Kidney epithelial cell (primary cell): ENCODE results near the gene SH2B2. TPM values are rescaled to one million over a fixed set of nuclear protein-coding genes. Genes with fewer than 3 reads are reported as not detected.

Source experiments
- DNase-seq: peaks from one replicate; pipeline ENCODE4 v3.0.0-alpha.2; 2010; ENCODE audit warnings: low read depth
- H3K27me3 ChIP-seq: 2 replicates; pipeline ENCODE4 v1.6.0; 2011; ENCODE audit warnings: low read length; ENCODE audit not compliant: control insufficient read depth, insufficient read depth
- H3K36me3 ChIP-seq: 2 replicates; pipeline ENCODE4 v1.5.1; 2011; ENCODE audit warnings: low read length; ENCODE audit not compliant: control insufficient read depth, insufficient read depth
- H3K4me3 ChIP-seq: 2 replicates; pipeline ENCODE4 v1.5.1; 2011; ENCODE audit warnings: low read depth, mild to moderate bottlenecking, control low read depth, low read length
- total RNA-seq: library from RNA; depleted of rRNA; stranded (reverse); fragments of >200 nt; gene quantifications from 2 replicates; pipeline ENCODE4 v1.2.3, GENCODE V29; 2015
- TF ChIP-seq, protein P1 (sequence below): IDR thresholded peaks from 2 replicates; pipeline ENCODE4 v1.5.1; 2011; ENCODE audit warnings: mild to moderate bottlenecking, moderate library complexity, low read length, control low read depth, inconsistent platforms; ENCODE audit not compliant: insufficient read depth, poor library complexity, severe bottlenecking

SH2B2 gene
- total RNA-seq, 1 donor from 2014 or later, result 10.0 TPM

DNA sequence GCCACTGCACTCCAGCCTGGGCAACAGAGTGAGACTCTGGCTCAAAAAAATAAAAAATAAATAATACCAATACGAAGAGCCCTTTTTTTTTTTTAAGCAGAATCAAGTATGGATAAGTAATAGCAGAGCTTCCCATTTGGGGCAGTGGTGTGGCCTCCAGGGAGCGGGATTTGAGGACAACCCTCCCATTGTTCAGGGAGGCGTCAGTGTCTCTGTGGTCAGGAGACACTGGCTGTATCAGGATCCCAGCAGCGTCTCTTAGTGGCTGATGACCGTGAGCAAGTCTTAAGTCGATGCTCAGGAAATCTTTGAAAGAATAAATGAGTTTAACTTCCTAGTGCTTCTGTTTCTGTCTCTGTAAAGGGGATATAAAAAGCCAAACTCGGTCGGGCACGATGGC is 25.2 kb upstream of the SH2B2 start:
- TF ChIP-seq, protein P1, sequence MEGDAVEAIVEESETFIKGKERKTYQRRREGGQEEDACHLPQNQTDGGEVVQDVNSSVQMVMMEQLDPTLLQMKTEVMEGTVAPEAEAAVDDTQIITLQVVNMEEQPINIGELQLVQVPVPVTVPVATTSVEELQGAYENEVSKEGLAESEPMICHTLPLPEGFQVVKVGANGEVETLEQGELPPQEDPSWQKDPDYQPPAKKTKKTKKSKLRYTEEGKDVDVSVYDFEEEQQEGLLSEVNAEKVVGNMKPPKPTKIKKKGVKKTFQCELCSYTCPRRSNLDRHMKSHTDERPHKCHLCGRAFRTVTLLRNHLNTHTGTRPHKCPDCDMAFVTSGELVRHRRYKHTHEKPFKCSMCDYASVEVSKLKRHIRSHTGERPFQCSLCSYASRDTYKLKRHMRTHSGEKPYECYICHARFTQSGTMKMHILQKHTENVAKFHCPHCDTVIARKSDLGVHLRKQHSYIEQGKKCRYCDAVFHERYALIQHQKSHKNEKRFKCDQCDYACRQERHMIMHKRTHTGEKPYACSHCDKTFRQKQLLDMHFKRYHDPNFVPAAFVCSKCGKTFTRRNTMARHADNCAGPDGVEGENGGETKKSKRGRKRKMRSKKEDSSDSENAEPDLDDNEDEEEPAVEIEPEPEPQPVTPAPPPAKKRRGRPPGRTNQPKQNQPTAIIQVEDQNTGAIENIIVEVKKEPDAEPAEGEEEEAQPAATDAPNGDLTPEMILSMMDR, result no peak
- Histone ChIP-seq H3K4me3 (no peak overlapping the region), H3K27me3 (peaks cover 4% of the 10 kb centered on the region), H3K36me3 (no peaks in the 10 kb centered on the region)
- DNase-seq, result no peak

DNA sequence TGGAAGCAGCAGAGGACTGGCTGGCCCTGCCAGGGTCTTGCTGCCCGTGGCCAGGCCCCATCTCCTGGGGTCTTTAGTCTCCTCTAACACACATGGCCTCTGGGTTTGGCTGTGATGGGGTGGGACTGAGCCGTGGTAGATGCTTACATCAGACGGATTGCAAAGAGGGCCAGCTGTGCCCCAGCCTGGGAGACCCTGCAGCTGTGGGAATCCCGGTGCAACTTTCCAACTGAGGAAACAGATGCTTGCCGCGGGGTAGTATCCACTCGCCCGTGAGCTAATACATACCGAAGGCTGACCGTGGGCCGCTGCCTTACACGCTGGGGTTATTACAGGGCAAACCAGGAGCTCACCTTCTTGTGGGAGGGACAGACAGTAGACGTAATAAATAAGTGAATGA is 24.1 kb upstream of the SH2B2 start:
- DNase-seq, result no peak
- TF ChIP-seq, protein P1, result no peak
- peaks cover 8% of the 10 kb centered on the region for H3K27me3 ChIP-seq
- no peaks in the 10 kb centered on the region for H3K36me3 ChIP-seq
- no peak overlapping the region for H3K4me3 ChIP-seq

DNA sequence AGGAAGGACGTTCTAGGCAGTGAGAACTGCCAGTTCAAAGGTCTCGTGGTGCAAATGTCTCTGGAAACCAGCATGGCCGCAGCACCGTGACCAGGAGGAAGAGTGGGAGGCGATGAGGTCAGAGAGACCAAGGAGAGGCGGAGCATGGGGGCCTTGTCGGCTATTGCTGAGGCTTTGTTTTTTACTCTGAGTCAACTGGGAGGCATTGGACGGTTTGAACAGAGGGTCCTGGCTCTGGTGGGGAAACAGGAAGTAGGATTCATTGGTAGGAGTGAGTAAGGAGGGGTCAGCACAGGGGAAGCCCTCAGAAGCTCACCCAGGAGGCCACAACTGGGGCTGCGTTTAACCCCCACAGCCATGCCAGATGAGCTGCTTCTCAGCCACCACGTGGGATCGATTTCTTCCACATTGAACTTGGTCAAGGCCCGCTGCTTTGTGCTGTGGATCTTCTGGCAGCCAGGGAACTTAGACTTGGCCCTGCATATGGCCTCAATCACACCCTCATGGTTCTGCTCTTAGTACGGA is 22.2 kb upstream of the SH2B2 start:
- TF ChIP-seq, protein P1, result no peak
- no peak for DNase-seq
- H3K36me3 ChIP-seq, result no peaks in the 10 kb centered on the region
- peaks cover 8% of the 10 kb centered on the region for H3K27me3 ChIP-seq
- H3K4me3 ChIP-seq, result no peak overlapping the region

DNA sequence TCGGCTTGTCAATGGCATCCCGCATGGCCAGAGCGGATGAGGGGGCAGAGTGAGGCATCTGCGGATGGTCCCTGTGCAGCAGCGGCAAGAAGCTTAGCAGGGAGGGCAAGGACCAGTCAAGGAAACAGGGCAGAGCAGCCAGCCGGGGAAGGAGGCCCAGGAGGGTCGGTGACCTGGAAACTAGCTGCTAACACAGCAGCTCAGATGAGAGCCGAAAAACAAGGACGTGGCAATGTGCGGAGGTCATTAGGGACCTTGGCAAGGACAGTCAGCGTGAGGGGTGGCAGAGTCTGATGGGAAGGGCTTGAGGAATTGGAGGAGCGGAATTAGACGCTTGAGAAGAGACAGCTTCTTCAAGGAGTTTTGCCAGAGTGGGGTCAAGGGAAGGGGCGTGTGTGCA is 20.1 kb upstream of the SH2B2 start:
- Histone ChIP-seq H3K4me3 (no peak overlapping the region), H3K36me3 (no peaks in the 10 kb centered on the region), H3K27me3 (peaks cover 8% of the 10 kb centered on the region)
- DNase-seq, result no peak
- TF ChIP-seq, protein P1, result no peak

DNA sequence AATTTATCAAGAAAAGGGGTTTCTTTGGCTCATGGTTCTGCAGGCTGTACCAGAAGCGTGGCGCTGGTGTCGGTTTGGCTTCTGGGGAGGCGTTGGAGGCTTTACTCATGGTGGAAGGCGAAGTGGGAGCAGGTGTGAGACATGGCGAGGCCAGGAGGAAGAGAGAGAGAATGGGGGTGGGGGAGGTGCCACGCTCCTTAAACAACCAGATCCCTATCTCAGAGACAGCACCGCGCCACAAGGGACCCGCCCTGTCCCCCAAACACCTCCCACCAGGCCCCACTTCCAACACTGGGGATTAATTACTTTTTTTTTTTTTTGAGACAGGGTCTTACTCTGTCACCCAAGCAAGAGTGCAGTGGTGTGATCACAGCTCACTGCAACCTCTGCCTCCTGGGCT is 18.0 kb upstream of the SH2B2 start:
- Histone ChIP-seq H3K36me3 (no peaks in the 10 kb centered on the region), H3K27me3 (peaks cover 8% of the 10 kb centered on the region), H3K4me3 (no peak overlapping the region)
- no peak for DNase-seq
- TF ChIP-seq, protein P1, result no peak

DNA sequence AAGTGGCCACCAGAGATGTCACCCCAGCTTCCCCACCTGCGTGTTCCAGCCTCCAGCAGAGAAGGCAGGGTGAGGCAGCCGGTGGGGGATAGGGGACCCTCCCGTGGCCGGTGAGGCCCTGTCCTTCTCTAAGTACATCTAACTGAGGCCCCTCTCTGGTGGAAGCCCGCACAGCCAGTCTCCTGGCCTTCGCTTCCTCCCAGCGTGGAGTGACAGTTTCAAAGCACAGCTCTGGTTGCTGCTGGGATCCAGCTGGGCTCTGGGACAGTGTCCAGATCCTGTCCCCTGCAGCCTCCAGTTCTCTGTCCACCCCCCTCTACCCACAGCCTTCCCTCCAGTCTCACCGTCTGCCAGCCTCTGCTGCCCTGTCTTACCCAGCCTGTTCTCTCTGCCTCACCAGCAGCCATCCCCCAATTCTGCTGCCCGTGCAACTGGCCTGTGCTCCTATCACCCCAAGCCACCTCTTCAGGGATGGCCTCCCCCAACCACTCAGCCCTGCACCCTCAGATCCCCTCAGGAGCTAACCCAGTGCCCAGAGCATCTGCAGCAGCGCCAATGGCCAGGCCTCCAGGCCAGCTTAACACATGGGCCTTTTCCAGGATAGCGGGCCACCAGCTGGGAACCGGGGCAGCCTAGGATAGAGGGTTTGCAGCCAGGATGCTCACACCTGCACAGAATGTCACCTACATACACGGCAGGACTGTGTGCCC is 16.3 kb upstream of the SH2B2 start:
- no peaks in the 10 kb centered on the region for H3K36me3 ChIP-seq
- TF ChIP-seq, protein P1, result no peak
- H3K4me3 ChIP-seq, result no peak overlapping the region
- DNase-seq, result no peak
- peaks cover 8% of the 10 kb centered on the region for H3K27me3 ChIP-seq
